Ovary (tissue), 3 donors: Measurements from ENCODE around the gene EDN1.

Experiments
- EP300 ChIP-seq: sonication (generic); formaldehyde crosslinking; IDR thresholded peaks from one replicate; pipeline ENCODE4 v1.6.1; 2017; ENCODE audit warnings: antibody characterized with exemption
- POLR2A ChIP-seq: fragments of 450-650 bp; IDR thresholded peaks from one replicate; pipeline ENCODE4 v1.6.1; 2017; ENCODE audit warnings: antibody characterized with exemption, mild to moderate bottlenecking, moderate library complexity
- TF ChIP-seq, protein P1 (sequence below), 3 donors: fragments of 450-650 bp in 2 of 3; fragments of 200-600 bp in 1 of 3; IDR thresholded peaks; one replicate each; pipeline versions ENCODE4 v1.5.1 to v1.8.0; 2016 to 2022; ENCODE audit warnings: antibody characterized with exemption in 3 of 3, mild to moderate bottlenecking in 1 of 3
- donor health status: DM: no; HTN: no; CAD: no.

DNA sequence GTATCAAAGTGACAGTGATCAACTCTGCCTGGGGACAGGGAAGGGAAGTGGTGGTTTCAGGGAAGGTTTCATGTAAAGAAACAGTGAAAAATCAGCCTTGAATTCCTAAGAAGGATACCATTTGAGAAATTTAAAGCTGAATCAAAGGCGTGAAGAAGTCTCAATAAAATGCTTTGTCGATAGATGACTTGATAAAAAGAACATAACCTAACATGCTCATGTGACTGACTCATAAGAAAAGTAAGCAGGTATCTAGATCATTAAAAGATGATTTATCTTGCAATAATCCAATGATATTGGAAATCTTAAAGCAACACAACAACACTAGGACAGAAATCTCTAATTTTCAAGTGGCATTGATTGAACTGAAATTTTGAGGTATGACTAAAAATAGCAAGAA, 14.3 kb downstream of the EDN1 start:
- TF ChIP-seq, protein P1, sequence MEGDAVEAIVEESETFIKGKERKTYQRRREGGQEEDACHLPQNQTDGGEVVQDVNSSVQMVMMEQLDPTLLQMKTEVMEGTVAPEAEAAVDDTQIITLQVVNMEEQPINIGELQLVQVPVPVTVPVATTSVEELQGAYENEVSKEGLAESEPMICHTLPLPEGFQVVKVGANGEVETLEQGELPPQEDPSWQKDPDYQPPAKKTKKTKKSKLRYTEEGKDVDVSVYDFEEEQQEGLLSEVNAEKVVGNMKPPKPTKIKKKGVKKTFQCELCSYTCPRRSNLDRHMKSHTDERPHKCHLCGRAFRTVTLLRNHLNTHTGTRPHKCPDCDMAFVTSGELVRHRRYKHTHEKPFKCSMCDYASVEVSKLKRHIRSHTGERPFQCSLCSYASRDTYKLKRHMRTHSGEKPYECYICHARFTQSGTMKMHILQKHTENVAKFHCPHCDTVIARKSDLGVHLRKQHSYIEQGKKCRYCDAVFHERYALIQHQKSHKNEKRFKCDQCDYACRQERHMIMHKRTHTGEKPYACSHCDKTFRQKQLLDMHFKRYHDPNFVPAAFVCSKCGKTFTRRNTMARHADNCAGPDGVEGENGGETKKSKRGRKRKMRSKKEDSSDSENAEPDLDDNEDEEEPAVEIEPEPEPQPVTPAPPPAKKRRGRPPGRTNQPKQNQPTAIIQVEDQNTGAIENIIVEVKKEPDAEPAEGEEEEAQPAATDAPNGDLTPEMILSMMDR (IDR thresholded peaks at IDR 0.05), result no peak
- TF ChIP-seq POLR2A (no peak), EP300 (no peak)
